Measurements from ENCODE around the gene RPP40. TPM values are rescaled to one million over a fixed set of nuclear protein-coding genes. Genes with fewer than 3 reads are reported as not detected.

The RPP40 gene
- total RNA-seq, 2 donors from 2014 or later = 8.4 to 9.0 TPM

- Histone ChIP-seq H3K9me3 (ENCODE audit: control insufficient read depth, low read length) (no peaks in the 10 kb centered on the region), H3K27ac (ENCODE audit: low read depth, low read length) (no peak overlapping the region), H3K27me3 (ENCODE audit: control insufficient read depth, insufficient read depth, low read length, poor library complexity, severe bottlenecking) (no peaks in the 10 kb centered on the region), H3K36me3 (ENCODE audit: control insufficient read depth, insufficient read depth, low read length) (no peaks in the 10 kb centered on the region), H3K4me1 (ENCODE audit: control insufficient read depth, insufficient read depth, low read length) (peaks cover 1% of the 10 kb centered on the region), H3K4me3 (ENCODE audit: low read length) (no peak overlapping the region), H3K9ac (ENCODE audit: extremely low read depth, low read length, poor library complexity, severe bottlenecking) (no peak overlapping the region)
- peaks cover 4% of the 10 kb centered on the region for H3K36me3 Mint-ChIP-seq (ENCODE audit: low read depth)
- no peak for TF ChIP-seq CTCF (conservative IDR thresholded peaks at IDR 0.05)
- no peak overlapping the region for H3K27ac Mint-ChIP-seq
- peaks cover 1% of the 10 kb centered on the region for H3K9me3 Mint-ChIP-seq
- no peak for DNase-seq
- H3K4me1 Mint-ChIP-seq = peaks cover 6% of the 10 kb centered on the region
- H3K27me3 Mint-ChIP-seq (ENCODE audit: insufficient read depth) = peaks cover 4% of the 10 kb centered on the region
- no peak overlapping the region for H3K4me3 Mint-ChIP-seq
- WGBS, 2 experiments (ENCODE audit: insufficient coverage in 1 of 2, insufficient read length in 1 of 2) = 83 to 86% methylated on average over 2 to 3 of the region's 3 CpGs
These were observed 16.8 kb downstream of the RPP40 start for GRCh38 chr6:4986999-4987398.

GRCh38 chr6:4983322-4983721 is 20.5 kb downstream of the RPP40 start:
- Histone ChIP-seq H3K27me3 (ENCODE audit: control insufficient read depth, insufficient read depth, low read length, poor library complexity, severe bottlenecking) (no peaks in the 10 kb centered on the region), H3K4me3 (ENCODE audit: low read length) (no peak overlapping the region), H3K9me3 (ENCODE audit: control insufficient read depth, low read length) (peaks cover 13% of the 10 kb centered on the region), H3K36me3 (ENCODE audit: control insufficient read depth, insufficient read depth, low read length) (no peaks in the 10 kb centered on the region), H3K27ac (ENCODE audit: low read depth, low read length) (no peak overlapping the region), H3K4me1 (ENCODE audit: control insufficient read depth, insufficient read depth, low read length) (peaks cover 6% of the 10 kb centered on the region), H3K9ac (ENCODE audit: extremely low read depth, low read length, poor library complexity, severe bottlenecking) (no peak overlapping the region)
- Mint-ChIP-seq H3K4me1 (peaks cover 11% of the 10 kb centered on the region), H3K9me3 (peaks cover 19% of the 10 kb centered on the region), H3K27ac (no peak overlapping the region), H3K36me3 (ENCODE audit: low read depth) (no peaks in the 10 kb centered on the region), H3K27me3 (ENCODE audit: insufficient read depth) (peaks cover 4% of the 10 kb centered on the region), H3K4me3 (no peak overlapping the region)
- 93 to 94% methylated on average over 6 of the region's 6 CpGs for WGBS, 2 experiments (ENCODE audit: insufficient coverage in 1 of 2, insufficient read length in 1 of 2)
- DNase-seq = no peak
- no peak for TF ChIP-seq CTCF (conservative IDR thresholded peaks at IDR 0.05)

GRCh38 chr6:4981761-4982160 is 22.1 kb downstream of the RPP40 start:
- 77 to 83% methylated on average over 6 of the region's 6 CpGs for WGBS, 2 experiments (ENCODE audit: insufficient coverage in 1 of 2, insufficient read length in 1 of 2)
- H3K27ac ChIP-seq (ENCODE audit: low read depth, low read length) = no peak overlapping the region
- peaks cover 11% of the 10 kb centered on the region for H3K4me1 Mint-ChIP-seq
- no peak for DNase-seq
- no peak for TF ChIP-seq CTCF (conservative IDR thresholded peaks at IDR 0.05)
- H3K36me3 ChIP-seq (ENCODE audit: control insufficient read depth, insufficient read depth, low read length) = no peaks in the 10 kb centered on the region
- no peaks in the 10 kb centered on the region for H3K27me3 ChIP-seq (ENCODE audit: control insufficient read depth, insufficient read depth, low read length, poor library complexity, severe bottlenecking)
- H3K27ac Mint-ChIP-seq = no peak overlapping the region
- H3K9me3 Mint-ChIP-seq = peaks cover 23% of the 10 kb centered on the region
- H3K27me3 Mint-ChIP-seq (ENCODE audit: insufficient read depth) = peaks cover 4% of the 10 kb centered on the region
- H3K36me3 Mint-ChIP-seq (ENCODE audit: low read depth) = no peaks in the 10 kb centered on the region
- H3K9ac ChIP-seq (ENCODE audit: extremely low read depth, low read length, poor library complexity, severe bottlenecking) = no peak overlapping the region
- peak overlapping the region; percentile 12 for H3K4me3 ChIP-seq (ENCODE audit: low read length)
- peaks cover 6% of the 10 kb centered on the region for H3K4me1 ChIP-seq (ENCODE audit: control insufficient read depth, insufficient read depth, low read length)
- H3K4me3 Mint-ChIP-seq = no peak overlapping the region
- H3K9me3 ChIP-seq (ENCODE audit: control insufficient read depth, low read length) = peaks cover 13% of the 10 kb centered on the region
